ENCODE results near the gene EPB41. TPM values are rescaled to one million over a fixed set of nuclear protein-coding genes. Genes with fewer than 3 reads are reported as not detected.
"Not testable (repeated sequence)": the region's sequence is repeated elsewhere in the genome, so short reads cannot be mapped to it uniquely, and the experiment has no call there.

Gene EPB41
- total and polyA plus RNA-seq, 9 of the 15 experiments (the other 6 are each of a cell fraction or from before 2014, with no cell fraction given): 3.7 to 213 (median 141) TPM

- intact Hi-C loops (cut with micrococcal nuclease); H4K20me1 ChIP-seq (replicated peaks; ENCODE audit: control insufficient read depth, insufficient read depth, low read length); H3K9me1 ChIP-seq (ENCODE audit: control insufficient read depth, insufficient read depth, low read length); H2AFZ ChIP-seq (ENCODE audit: low read depth, low read length); H3K4me2 ChIP-seq (ENCODE audit: insufficient read depth, low read length); H3K27ac ChIP-seq (ENCODE audit: extremely low read depth, low read depth, low read length); CTCF ChIA-PET (ENCODE audit: low intra/inter-chr PET ratio); FAIRE-seq; ATAC-seq; H3K4me3 ChIP-seq; H3K27me3 ChIP-seq (ENCODE audit: control insufficient read depth in 2 of 2, insufficient read depth in 2 of 2, low read length in 2 of 2); H3K4me1 ChIP-seq (replicated peaks in 1 of 2; ENCODE audit: control insufficient read depth in 2 of 2, insufficient read depth in 2 of 2, low read length in 2 of 2); DNase-seq (ENCODE audit: extremely low read depth in 1 of 4, low spot score in 3 of 4); BruUV-seq (replicated peaks); H3K79me2 ChIP-seq (ENCODE audit: control insufficient read depth, insufficient read depth, low read length); H3K9ac ChIP-seq (ENCODE audit: insufficient read depth in 1 of 2, low read depth in 2 of 2, low read length in 2 of 2); H3K9me3 ChIP-seq (replicated peaks; ENCODE audit: control insufficient read depth, insufficient read depth, low read depth, low read length); in situ Hi-C loops (cut with MboI); TF ChIP-seq CEBPG (CRISPR knock-in tag; IDR thresholded peaks at IDR 0.05): not testable (repeated sequence)
- POLR2A ChIA-PET: interaction anchor here (0.6 to 0.8 kb wide), 2 partner anchors 9 to 135 kb away, joined by 3 read pairs; no protein-coding TSS in a partner anchor
- H3K36me3 ChIP-seq (ENCODE audit: control insufficient read depth, insufficient read depth, low read length): peaks cover 52% of the 10 kb centered on the region
- WGBS (ENCODE audit: insufficient coverage, low coverage, missing lambda C conversion rate): 93% methylated on average over 4 of the region's 6 CpGs
- TF ChIP-seq CEBPB (tag; IDR thresholded peaks at IDR 0.05) (peak; percentile 71), CEBPG (tag; conservative IDR thresholded peaks at IDR 0.05 in 1 of 2, IDR thresholded peaks at IDR 0.05 in 1 of 2) (peak in 1 of 2 experiments; percentile 27; a peak in 1 of 4 replicates)
Observed at GRCh38 chr1:29108041-29108440, 193.7 kb downstream of the EPB41 start.

- no peaks in the 10 kb centered on the region for H3K79me2 ChIP-seq (ENCODE audit: control insufficient read depth, insufficient read depth, low read length)
- H3K9ac ChIP-seq (ENCODE audit: insufficient read depth in 1 of 2, low read depth in 2 of 2, low read length in 2 of 2): no peak overlapping the region
- WGBS (ENCODE audit: insufficient coverage, low coverage, missing lambda C conversion rate): 85% methylated on average over 7 of the region's 7 CpGs
- H3K27me3 ChIP-seq (ENCODE audit: control insufficient read depth in 2 of 2, insufficient read depth in 2 of 2, low read length in 2 of 2): no peaks in the 10 kb centered on the region
- no peak overlapping the region for H3K4me2 ChIP-seq (ENCODE audit: insufficient read depth, low read length)
- H3K4me1 ChIP-seq (replicated peaks in 1 of 2; ENCODE audit: control insufficient read depth in 2 of 2, insufficient read depth in 2 of 2, low read length in 2 of 2): no peaks in the 10 kb centered on the region
- no peak for FAIRE-seq
- intact Hi-C loops (cut with micrococcal nuclease) (no loop called here), in situ Hi-C loops (cut with MboI) (no loop called here)
- BruUV-seq (replicated peaks): no TSS peak
- ChIA-PET POLR2A (interaction anchor here (0.6 to 3.1 kb wide), 11 partner anchors 9 to 1775 kb away, joined by 3 to 16 read pairs (median 3); partner anchors contain the start of gene TMEM200B), CTCF (ENCODE audit: low intra/inter-chr PET ratio) (no interaction called here)
- no peak overlapping the region for H3K27ac ChIP-seq (ENCODE audit: extremely low read depth, low read depth, low read length)
- H3K36me3 ChIP-seq (ENCODE audit: control insufficient read depth, insufficient read depth, low read length): peaks cover 80% of the 10 kb centered on the region
- no peak for DNase-seq (ENCODE audit: extremely low read depth in 1 of 4, low spot score in 3 of 4)
- no peak overlapping the region for H3K4me3 ChIP-seq
- H3K9me1 ChIP-seq (ENCODE audit: control insufficient read depth, insufficient read depth, low read length): no peaks in the 10 kb centered on the region
- H4K20me1 ChIP-seq (replicated peaks; ENCODE audit: control insufficient read depth, insufficient read depth, low read length): no peaks in the 10 kb centered on the region
- H2AFZ ChIP-seq (ENCODE audit: low read depth, low read length): no peak overlapping the region
- H3K9me3 ChIP-seq (replicated peaks; ENCODE audit: control insufficient read depth, insufficient read depth, low read depth, low read length): no peaks in the 10 kb centered on the region; the same call in 1 of the 2 replicates
- no peak for ATAC-seq
- TF ChIP-seq ZBTB7A (IDR thresholded peaks at IDR 0.05; ENCODE audit: borderline replicate concordance, control insufficient read depth, low read depth, low read length) (no peak), MEF2A (IDR thresholded peaks at IDR 0.05; ENCODE audit: control insufficient read depth, low read depth, low read length) (no peak), PHF20 (IDR thresholded peaks at IDR 0.05; ENCODE audit: partially characterized antibody) (no peak), NKRF (IDR thresholded peaks at IDR 0.05; ENCODE audit: borderline replicate concordance) (no peak), NFRKB (IDR thresholded peaks at IDR 0.05; ENCODE audit: low read depth) (no peak)
Observed at GRCh38 chr1:29112705-29113412, 198.5 kb downstream of the EPB41 start.
